SU-DHL-6 (cell line): ENCODE data around the gene CCNL2.

Source experiments
- CTCF ChIP-seq: fragments of 200-600 bp; sonication (generic); IDR thresholded peaks from one replicate; pipeline ENCODE4 v1.5.1; 2017; ENCODE audit warnings: antibody characterized with exemption, mild to moderate bottlenecking, low read length, moderate library complexity; ENCODE audit not compliant: insufficient read depth, poor library complexity, severe bottlenecking
- EZH2phosphoT487 ChIP-seq: fragments of 200-600 bp; sonication (generic), shearing (Covaris generic); conservative IDR thresholded peaks from 2 replicates; pipeline ENCODE4 v1.6.1; 2018; ENCODE audit warnings: mild to moderate bottlenecking, antibody characterized with exemption, low read length, moderate library complexity, mixed read lengths

- TF ChIP-seq CTCF (no peak), EZH2phosphoT487 (no peak)
Observed at GRCh38 chr1:1390675-1391074, 8.5 kb downstream of the CCNL2 start.
